ENCODE results near the gene PRCC.

GRCh38 chr1:156728599-156729462, 38.5 kb upstream of the PRCC start, which contains the start of gene ISG20L2:
- TF ChIP-seq CTCF (IDR thresholded peaks at IDR 0.05) (no peak), POLR2A (IDR thresholded peaks at IDR 0.05; ENCODE audit: low read depth) (peak; percentile 34), EP300 (IDR thresholded peaks at IDR 0.05) (no peak)

Data from esophagus muscularis mucosa (tissue), 4 donors.